Mesendoderm (in vitro differentiated cells): ENCODE data around the gene ABITRAM.

Experiments used
- DNase-seq: peaks from one replicate; pipeline ENCODE4 v3.0.0; 2013
- H2AK5ac ChIP-seq: 2 replicates; pipeline ENCODE4 v1.6.1; 2013; ENCODE audit warnings: low read length, inconsistent platforms
- H2BK120ac ChIP-seq: 2 replicates; pipeline ENCODE4 v1.6.1; 2013; ENCODE audit warnings: low read depth, mild to moderate bottlenecking, low read length, moderate library complexity, mixed read lengths
- H2BK15ac ChIP-seq: replicated peaks from 2 replicates; pipeline ENCODE4 v1.6.1; 2013; ENCODE audit warnings: low read depth, mild to moderate bottlenecking, moderate library complexity
- H2BK5ac ChIP-seq: 2 replicates; pipeline ENCODE4 v1.6.1; 2013; ENCODE audit warnings: low read length, inconsistent platforms
- H3K18ac ChIP-seq: 2 replicates; pipeline ENCODE4 v1.6.1; 2013; ENCODE audit warnings: mild to moderate bottlenecking, low read length, mixed read lengths
- H3K23ac ChIP-seq: one replicate; pipeline ENCODE4 v1.6.1; 2013; ENCODE audit warnings: low read length
- H3K27ac ChIP-seq: 2 replicates; pipeline ENCODE4 v1.5.1; 2013; ENCODE audit warnings: low read depth, mild to moderate bottlenecking, inconsistent platforms, low read length, moderate library complexity
- H3K27me3 ChIP-seq: 2 replicates; pipeline ENCODE4 v1.6.1; 2013; ENCODE audit warnings: low read length, control low read depth, mild to moderate bottlenecking, inconsistent platforms; ENCODE audit not compliant: insufficient read depth, poor library complexity
- H3K36me3 ChIP-seq: 2 replicates; pipeline ENCODE4 v1.6.1; 2013; ENCODE audit warnings: low read length, inconsistent platforms; ENCODE audit not compliant: control insufficient read depth, insufficient read depth
- H3K4ac ChIP-seq: one replicate; pipeline ENCODE4 v1.6.1; 2013; ENCODE audit warnings: low read depth, mild to moderate bottlenecking, low read length, moderate library complexity
- H3K4me1 ChIP-seq: 2 replicates; pipeline ENCODE4 v1.6.1; 2013; ENCODE audit warnings: low read depth, low read length, inconsistent platforms; ENCODE audit not compliant: control insufficient read depth
- H3K4me2 ChIP-seq: 2 replicates; pipeline ENCODE4 v1.6.1; 2013; ENCODE audit warnings: low read length
- H3K4me3 ChIP-seq: 2 replicates; pipeline ENCODE4 v1.5.1; 2013; ENCODE audit warnings: mild to moderate bottlenecking, low read length
- H3K56ac ChIP-seq: one replicate; pipeline ENCODE4 v1.6.1; 2013; ENCODE audit warnings: low read length
- H3K79me1 ChIP-seq: 2 replicates; pipeline ENCODE4 v1.6.1; 2013; ENCODE audit warnings: low read length, inconsistent platforms
- H3K79me2 ChIP-seq: 2 replicates; pipeline ENCODE4 v1.6.1; 2013; ENCODE audit warnings: mild to moderate bottlenecking, low read length; ENCODE audit not compliant: control insufficient read depth, insufficient read depth
- H3K9ac ChIP-seq: 2 replicates; pipeline ENCODE4 v1.6.1; 2013; ENCODE audit warnings: low read length, inconsistent platforms
- H4K5ac ChIP-seq: one replicate; pipeline ENCODE4 v1.6.1; 2013; ENCODE audit warnings: low read length
- H4K8ac ChIP-seq: one replicate; pipeline ENCODE4 v1.6.1; 2013; ENCODE audit warnings: low read depth, mild to moderate bottlenecking, control low read depth, low read length, moderate library complexity
- WGBS: extraction: QIAGEN DNeasy Blood & Tissue Kit; methylation state at CpG from one replicate; pipeline ENCODE4 v1.1.7; 2013; ENCODE audit warnings: low lambda C conversion rate, missing lambda C conversion rate; ENCODE audit not compliant: insufficient coverage; ENCODE audit errors: extremely low coverage; 5-methylcytosine and 5-hydroxymethylcytosine counted together

ABITRAM gene

GRCh38 chr9:108904161-108904560 is 30.0 kb upstream of the ABITRAM start:
- no peak for DNase-seq
- Histone ChIP-seq H3K9ac (no peak overlapping the region), H2BK15ac (no peak overlapping the region), H3K79me1 (no peaks in the 10 kb centered on the region), H3K27me3 (no peaks in the 10 kb centered on the region), H2BK120ac (no peak overlapping the region), H3K4ac (no peak overlapping the region), H3K23ac (no peak overlapping the region), H3K27ac (no peak overlapping the region), H4K8ac (no peak overlapping the region), H3K4me2 (no peak overlapping the region), H3K36me3 (peaks cover 4% of the 10 kb centered on the region), H2BK5ac (no peak overlapping the region), H3K56ac (no peak overlapping the region), H4K5ac (no peak overlapping the region), H3K4me3 (no peak overlapping the region), H2AK5ac (no peak overlapping the region), H3K18ac (no peak overlapping the region), H3K4me1 (no peaks in the 10 kb centered on the region), H3K79me2 (no peaks in the 10 kb centered on the region)
- WGBS, result no CpG with 5 or more reads among the region's 3 CpGs

DNA sequence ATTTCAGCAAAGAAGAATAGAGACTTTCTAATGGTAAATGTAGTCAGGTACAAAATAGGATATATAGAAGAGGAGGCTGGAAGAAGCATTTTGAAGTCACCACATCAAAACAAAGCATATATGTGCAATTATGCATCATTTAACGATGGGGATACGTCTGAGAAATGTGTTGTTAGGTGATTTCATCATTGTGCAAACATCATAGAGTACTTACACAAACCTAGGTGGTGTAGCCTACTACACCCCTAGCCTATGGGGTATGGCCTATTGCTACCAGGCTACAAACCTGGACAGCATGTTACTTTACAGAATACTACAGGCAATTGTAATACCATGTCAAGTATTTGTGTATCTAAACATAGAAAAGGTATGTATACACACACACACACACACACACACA is 28.7 kb upstream of the ABITRAM start:
- Histone ChIP-seq H3K18ac (no peak overlapping the region), H3K79me2 (no peaks in the 10 kb centered on the region), H4K8ac (no peak overlapping the region), H3K4ac (no peak overlapping the region), H3K36me3 (peaks cover 4% of the 10 kb centered on the region), H3K9ac (no peak overlapping the region), H3K27ac (no peak overlapping the region), H2AK5ac (no peak overlapping the region), H3K4me2 (no peak overlapping the region), H3K4me1 (no peaks in the 10 kb centered on the region), H3K23ac (no peak overlapping the region), H3K4me3 (no peak overlapping the region), H2BK15ac (no peak overlapping the region), H2BK5ac (no peak overlapping the region), H3K56ac (no peak overlapping the region), H4K5ac (no peak overlapping the region), H2BK120ac (no peak overlapping the region), H3K79me1 (no peaks in the 10 kb centered on the region), H3K27me3 (no peaks in the 10 kb centered on the region)
- no CpG with 5 or more reads among the region's 2 CpGs for WGBS
- DNase-seq, result no peak

- Histone ChIP-seq H3K79me1 (no peaks in the 10 kb centered on the region), H2BK5ac (no peak overlapping the region), H4K5ac (no peak overlapping the region), H3K27ac (no peak overlapping the region), H3K4ac (no peak overlapping the region), H3K79me2 (no peaks in the 10 kb centered on the region), H2BK15ac (no peak overlapping the region), H3K23ac (no peak overlapping the region), H3K18ac (no peak overlapping the region), H4K8ac (no peak overlapping the region), H3K9ac (no peak overlapping the region), H3K4me2 (no peak overlapping the region), H2BK120ac (no peak overlapping the region), H3K56ac (no peak overlapping the region), H3K36me3 (peaks cover 4% of the 10 kb centered on the region), H3K4me1 (no peaks in the 10 kb centered on the region), H3K27me3 (no peaks in the 10 kb centered on the region), H2AK5ac (no peak overlapping the region), H3K4me3 (no peak overlapping the region)
- DNase-seq, result no peak
Observed at GRCh38 chr9:108910402-108910801, 23.8 kb upstream of the ABITRAM start.

- Histone ChIP-seq H2AK5ac (no peak overlapping the region), H4K8ac (no peak overlapping the region), H3K4me2 (no peak overlapping the region), H3K79me2 (no peaks in the 10 kb centered on the region), H2BK120ac (no peak overlapping the region), H4K5ac (no peak overlapping the region), H3K4me1 (no peaks in the 10 kb centered on the region), H3K27ac (no peak overlapping the region), H2BK5ac (no peak overlapping the region), H3K56ac (no peak overlapping the region), H2BK15ac (no peak overlapping the region), H3K27me3 (no peaks in the 10 kb centered on the region), H3K4me3 (no peak overlapping the region), H3K9ac (no peak overlapping the region), H3K18ac (no peak overlapping the region), H3K4ac (no peak overlapping the region), H3K23ac (no peak overlapping the region), H3K36me3 (peaks cover 4% of the 10 kb centered on the region), H3K79me1 (no peaks in the 10 kb centered on the region)
- WGBS, result no CpG with 5 or more reads among the region's 2 CpGs
- no peak for DNase-seq
Observed at GRCh38 chr9:108910914-108911313, 23.3 kb upstream of the ABITRAM start.

- no peaks in the 10 kb centered on the region for H3K27me3 ChIP-seq
- H3K79me1 ChIP-seq, result no peaks in the 10 kb centered on the region
- no peak overlapping the region for H3K4ac ChIP-seq
- no peak for DNase-seq
- no CpG with 5 or more reads among the region's 1 CpG for WGBS
- no peaks in the 10 kb centered on the region for H3K4me1 ChIP-seq
- peaks cover 3% of the 10 kb centered on the region for H3K36me3 ChIP-seq
- H3K23ac ChIP-seq, result no peak overlapping the region
- H2BK120ac ChIP-seq, result no peak overlapping the region
- H3K79me2 ChIP-seq, result no peaks in the 10 kb centered on the region
- H3K4me2 ChIP-seq, result no peak overlapping the region
- H3K56ac ChIP-seq, result no peak overlapping the region
- no peak overlapping the region for H4K8ac ChIP-seq
- no peak overlapping the region for H2AK5ac ChIP-seq
- H3K27ac ChIP-seq, result no peak overlapping the region
- H3K4me3 ChIP-seq, result no peak overlapping the region
- H3K9ac ChIP-seq, result no peak overlapping the region
- H2BK15ac ChIP-seq, result no peak overlapping the region
- H4K5ac ChIP-seq, result no peak overlapping the region
- H2BK5ac ChIP-seq, result no peak overlapping the region
- no peak overlapping the region for H3K18ac ChIP-seq
Observed at GRCh38 chr9:108911820-108912219, 22.4 kb upstream of the ABITRAM start.

DNA sequence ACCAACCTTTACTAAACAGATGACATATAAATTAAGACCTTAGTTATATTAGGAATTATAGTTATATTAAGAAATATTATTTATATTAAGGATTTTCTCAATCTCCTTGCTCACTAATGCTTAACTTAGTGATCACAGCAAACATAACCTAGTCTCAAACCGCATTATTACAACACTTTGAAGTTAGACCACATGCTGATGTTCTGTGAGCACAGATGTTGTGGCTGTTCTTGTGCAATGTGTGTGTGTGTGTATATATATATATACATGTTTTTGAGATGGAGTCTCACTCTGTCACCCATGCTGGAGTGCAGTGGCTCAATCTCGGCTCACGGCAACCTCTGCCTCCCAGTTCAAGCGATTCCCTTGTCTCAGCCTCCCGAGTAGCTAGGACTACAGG is 20.8 kb upstream of the ABITRAM start:
- Histone ChIP-seq H3K4me2 (no peak overlapping the region), H3K18ac (no peak overlapping the region), H2BK120ac (no peak overlapping the region), H3K4me1 (no peaks in the 10 kb centered on the region), H2BK5ac (no peak overlapping the region), H3K27ac (no peak overlapping the region), H3K9ac (no peak overlapping the region), H3K56ac (no peak overlapping the region), H3K23ac (no peak overlapping the region), H4K5ac (no peak overlapping the region), H3K4me3 (no peak overlapping the region), H2AK5ac (no peak overlapping the region), H3K4ac (no peak overlapping the region), H3K27me3 (no peaks in the 10 kb centered on the region), H4K8ac (no peak overlapping the region), H3K79me2 (no peaks in the 10 kb centered on the region), H3K36me3 (no peaks in the 10 kb centered on the region), H2BK15ac (no peak overlapping the region), H3K79me1 (no peaks in the 10 kb centered on the region)
- WGBS, result no CpG with 5 or more reads among the region's 5 CpGs
- no peak for DNase-seq
